Measurements from ENCODE around the gene SLC22A17. TPM values are rescaled to one million over a fixed set of nuclear protein-coding genes. Genes with fewer than 3 reads are reported as not detected.

Gene SLC22A17
- total RNA-seq, 1 donor from 2014 or later: 42.4 TPM

DNA sequence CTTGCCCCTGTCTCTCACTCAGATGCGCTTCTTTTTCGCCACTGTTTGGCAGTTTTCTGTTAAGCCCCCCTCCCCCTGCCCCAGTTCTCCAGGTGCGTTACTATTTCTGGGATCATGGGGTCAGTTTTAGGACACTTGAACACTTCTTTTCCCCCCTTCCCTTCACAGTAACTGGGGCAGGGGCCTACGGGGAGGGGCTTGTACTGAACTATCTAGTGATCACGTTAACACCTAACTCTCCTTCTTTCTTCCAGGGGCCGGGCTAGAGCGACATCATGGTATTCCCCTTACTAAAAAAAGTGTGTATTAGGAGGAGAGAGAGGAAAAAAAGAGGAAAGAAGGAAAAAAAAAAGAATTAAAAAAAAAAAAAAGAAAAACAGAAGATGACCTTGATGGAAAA lies 27.7 kb downstream of the SLC22A17 start:
- peaks cover 5% of the 10 kb centered on the region for H3K27me3 Mint-ChIP-seq (ENCODE audit: low read depth)
- TF ChIP-seq, protein P1, sequence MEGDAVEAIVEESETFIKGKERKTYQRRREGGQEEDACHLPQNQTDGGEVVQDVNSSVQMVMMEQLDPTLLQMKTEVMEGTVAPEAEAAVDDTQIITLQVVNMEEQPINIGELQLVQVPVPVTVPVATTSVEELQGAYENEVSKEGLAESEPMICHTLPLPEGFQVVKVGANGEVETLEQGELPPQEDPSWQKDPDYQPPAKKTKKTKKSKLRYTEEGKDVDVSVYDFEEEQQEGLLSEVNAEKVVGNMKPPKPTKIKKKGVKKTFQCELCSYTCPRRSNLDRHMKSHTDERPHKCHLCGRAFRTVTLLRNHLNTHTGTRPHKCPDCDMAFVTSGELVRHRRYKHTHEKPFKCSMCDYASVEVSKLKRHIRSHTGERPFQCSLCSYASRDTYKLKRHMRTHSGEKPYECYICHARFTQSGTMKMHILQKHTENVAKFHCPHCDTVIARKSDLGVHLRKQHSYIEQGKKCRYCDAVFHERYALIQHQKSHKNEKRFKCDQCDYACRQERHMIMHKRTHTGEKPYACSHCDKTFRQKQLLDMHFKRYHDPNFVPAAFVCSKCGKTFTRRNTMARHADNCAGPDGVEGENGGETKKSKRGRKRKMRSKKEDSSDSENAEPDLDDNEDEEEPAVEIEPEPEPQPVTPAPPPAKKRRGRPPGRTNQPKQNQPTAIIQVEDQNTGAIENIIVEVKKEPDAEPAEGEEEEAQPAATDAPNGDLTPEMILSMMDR (conservative IDR thresholded peaks at IDR 0.05): no peak
- H3K4me3 Mint-ChIP-seq: peak overlapping the region; percentile 73
- H3K4me1 Mint-ChIP-seq: peaks cover 30% of the 10 kb centered on the region
- no peak for DNase-seq (ENCODE audit: low read depth, low spot score)
- peaks cover 23% of the 10 kb centered on the region for H3K36me3 Mint-ChIP-seq (ENCODE audit: low read depth)
- peaks cover 2% of the 10 kb centered on the region for H3K9me3 Mint-ChIP-seq
- no peak overlapping the region for H3K27ac Mint-ChIP-seq (ENCODE audit: unreplicated experiment)

DNA sequence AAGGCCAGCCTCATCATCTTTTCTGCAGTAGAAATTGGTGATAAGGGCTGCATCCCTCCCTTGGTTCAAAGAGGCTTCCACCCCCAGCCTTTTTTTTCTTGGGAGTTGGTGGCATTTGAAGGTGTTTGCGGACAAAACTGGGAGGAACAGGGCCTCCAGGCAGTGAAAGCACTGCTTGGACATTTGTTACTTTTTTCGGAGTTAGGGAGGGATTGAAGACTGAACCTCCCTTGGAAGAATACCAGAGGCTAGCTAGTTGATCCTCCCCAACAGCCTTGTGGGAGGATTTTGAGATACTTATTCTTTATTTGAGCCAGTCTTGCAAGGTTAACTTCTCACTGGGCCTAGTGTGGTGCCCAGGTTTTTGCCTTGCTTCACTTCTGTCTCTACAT lies 28.2 kb downstream of the SLC22A17 start:
- peak overlapping the region; percentile 73 for H3K4me3 Mint-ChIP-seq
- peaks cover 35% of the 10 kb centered on the region for H3K4me1 Mint-ChIP-seq
- DNase-seq (ENCODE audit: low read depth, low spot score): no peak
- peaks cover 29% of the 10 kb centered on the region for H3K36me3 Mint-ChIP-seq (ENCODE audit: low read depth)
- peaks cover 5% of the 10 kb centered on the region for H3K27me3 Mint-ChIP-seq (ENCODE audit: low read depth)
- TF ChIP-seq, protein P1 (conservative IDR thresholded peaks at IDR 0.05): no peak
- H3K9me3 Mint-ChIP-seq: peaks cover 4% of the 10 kb centered on the region
- H3K27ac Mint-ChIP-seq (ENCODE audit: unreplicated experiment): no peak overlapping the region

DNA sequence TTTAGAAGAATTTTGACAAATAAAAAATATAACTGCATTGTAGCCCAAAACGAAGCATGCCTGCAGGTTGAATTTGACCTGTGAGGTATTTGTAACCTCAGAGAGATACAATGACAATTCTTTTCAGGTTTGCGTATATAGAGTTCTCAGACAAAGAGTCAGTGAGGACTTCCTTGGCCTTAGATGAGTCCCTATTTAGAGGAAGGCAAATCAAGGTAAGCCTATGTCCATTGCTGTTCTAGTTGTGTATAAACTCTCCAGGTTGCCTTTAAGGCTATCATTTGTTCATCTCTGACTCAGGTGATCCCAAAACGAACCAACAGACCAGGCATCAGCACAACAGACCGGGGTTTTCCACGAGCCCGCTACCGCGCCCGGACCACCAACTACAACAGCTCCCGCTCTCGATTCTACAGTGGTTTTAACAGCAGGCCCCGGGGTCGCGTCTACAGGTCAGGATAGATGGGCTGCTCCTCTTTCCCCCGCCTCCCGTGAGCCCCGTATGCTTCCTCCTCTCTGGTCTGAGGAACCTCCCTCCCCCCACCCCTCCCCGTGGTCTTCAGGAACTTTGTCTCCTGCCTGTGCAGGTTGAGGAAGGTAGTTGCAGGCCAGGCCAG lies 28.7 kb downstream of the SLC22A17 start:
- TF ChIP-seq, protein P1 (conservative IDR thresholded peaks at IDR 0.05): no peak
- Mint-ChIP-seq H3K36me3 (ENCODE audit: low read depth) (peaks cover 29% of the 10 kb centered on the region), H3K4me3 (peak overlapping the region; percentile 100), H3K27ac (ENCODE audit: unreplicated experiment) (no peak overlapping the region), H3K4me1 (peaks cover 36% of the 10 kb centered on the region), H3K27me3 (ENCODE audit: low read depth) (peaks cover 5% of the 10 kb centered on the region), H3K9me3 (peaks cover 4% of the 10 kb centered on the region)
- DNase-seq (ENCODE audit: low read depth, low spot score): no peak

DNA sequence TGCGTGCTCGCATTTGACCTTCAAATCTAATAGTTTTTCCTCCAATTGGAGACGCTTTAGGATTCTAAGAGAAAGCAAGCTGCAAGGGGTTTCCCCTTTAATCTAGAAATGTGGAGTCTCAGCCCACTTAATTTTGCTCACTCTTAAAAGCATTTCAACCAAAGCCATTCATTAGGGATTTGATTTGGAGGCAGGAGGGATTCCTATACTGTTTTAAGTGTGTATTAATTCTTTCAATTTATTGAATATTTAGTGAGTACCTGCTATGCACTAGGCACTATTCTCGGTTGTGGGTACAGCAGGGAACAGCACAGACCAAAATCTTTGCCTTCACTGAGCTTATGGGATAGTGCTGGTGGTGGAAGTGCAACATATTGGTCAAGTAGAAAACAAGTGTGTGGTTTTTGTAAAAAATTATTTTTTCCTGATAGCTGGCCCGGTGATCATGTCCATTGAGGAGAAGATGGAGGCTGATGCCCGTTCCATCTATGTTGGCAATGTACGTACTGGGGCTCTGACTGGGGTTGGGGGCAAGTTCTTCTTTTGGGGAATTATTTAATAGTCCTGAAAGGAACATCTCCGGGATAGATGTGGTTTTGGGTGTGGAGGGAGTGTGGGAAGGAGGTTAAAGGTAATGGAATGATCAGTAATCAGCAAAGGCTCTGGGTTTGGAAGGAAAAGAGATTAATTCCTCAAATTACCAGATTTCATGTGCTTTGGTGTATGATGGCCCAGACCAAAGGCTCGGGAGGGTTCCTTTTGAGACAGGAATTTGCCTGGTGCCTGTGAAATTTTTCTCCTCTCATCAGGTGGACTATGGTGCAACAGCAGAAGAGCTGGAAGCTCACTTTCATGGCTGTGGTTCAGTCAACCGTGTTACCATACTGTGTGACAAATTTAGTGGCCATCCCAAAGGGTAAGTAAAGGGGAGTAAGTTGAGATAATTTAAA lies 29.8 kb downstream of the SLC22A17 start:
- Mint-ChIP-seq H3K27ac (ENCODE audit: unreplicated experiment) (peak overlapping the region; percentile 99), H3K9me3 (peaks cover 4% of the 10 kb centered on the region), H3K27me3 (ENCODE audit: low read depth) (peaks cover 5% of the 10 kb centered on the region), H3K4me3 (peak overlapping the region; percentile 100), H3K4me1 (peaks cover 33% of the 10 kb centered on the region), H3K36me3 (ENCODE audit: low read depth) (peaks cover 29% of the 10 kb centered on the region)
- DNase-seq (ENCODE audit: low read depth, low spot score): no peak
- TF ChIP-seq, protein P1 (conservative IDR thresholded peaks at IDR 0.05): no peak

DNA sequence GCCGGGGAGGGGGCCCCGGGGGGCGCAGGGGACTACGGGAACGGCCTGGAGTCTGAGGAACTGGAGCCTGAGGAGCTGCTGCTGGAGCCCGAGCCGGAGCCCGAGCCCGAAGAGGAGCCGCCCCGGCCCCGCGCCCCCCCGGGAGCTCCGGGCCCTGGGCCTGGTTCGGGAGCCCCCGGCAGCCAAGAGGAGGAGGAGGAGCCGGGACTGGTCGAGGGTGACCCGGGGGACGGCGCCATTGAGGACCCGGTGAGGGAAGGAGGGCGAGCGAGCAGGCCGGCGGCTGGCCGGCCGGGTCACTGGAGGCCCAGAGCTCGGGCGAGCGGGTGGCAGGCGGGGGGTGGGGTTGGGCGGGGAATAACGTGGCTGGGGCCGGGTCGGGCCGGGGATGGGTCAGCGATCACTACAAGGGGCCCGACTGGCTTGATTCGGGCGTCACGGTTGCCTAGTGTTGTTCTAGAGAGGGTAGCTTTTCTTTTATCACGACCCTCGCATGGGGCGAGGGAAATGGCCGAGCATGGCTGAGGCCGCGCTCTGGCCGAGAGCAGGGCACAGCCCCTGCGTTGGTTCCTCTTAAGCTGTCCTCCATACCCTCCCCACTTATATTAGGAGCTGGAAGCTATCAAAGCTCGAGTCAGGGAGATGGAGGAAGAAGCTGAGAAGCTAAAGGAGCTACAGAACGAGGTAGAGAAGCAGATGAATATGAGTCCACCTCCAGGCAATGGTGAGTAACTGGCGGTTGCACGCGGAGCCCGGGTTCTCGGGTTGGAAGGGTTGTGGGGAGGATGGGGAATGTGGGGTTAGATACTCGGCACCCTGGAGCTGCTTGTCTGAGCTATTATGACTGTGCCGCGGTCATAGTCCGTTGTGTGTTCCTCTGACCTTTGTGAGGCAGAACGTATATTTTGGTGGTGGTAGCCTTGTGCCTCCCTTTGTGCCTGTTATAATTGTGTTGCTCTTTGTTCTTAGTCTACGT lies 30.8 kb downstream of the SLC22A17 start:
- H3K4me3 Mint-ChIP-seq: peak overlapping the region; percentile 100
- peak overlapping the region; percentile 99 for H3K27ac Mint-ChIP-seq (ENCODE audit: unreplicated experiment)
- TF ChIP-seq, protein P1 (conservative IDR thresholded peaks at IDR 0.05): no peak
- peaks cover 29% of the 10 kb centered on the region for H3K36me3 Mint-ChIP-seq (ENCODE audit: low read depth)
- H3K9me3 Mint-ChIP-seq: peaks cover 4% of the 10 kb centered on the region
- H3K4me1 Mint-ChIP-seq: peaks cover 32% of the 10 kb centered on the region
- H3K27me3 Mint-ChIP-seq (ENCODE audit: low read depth): peaks cover 5% of the 10 kb centered on the region
- peak; percentile 44 for DNase-seq (ENCODE audit: low read depth, low spot score)
